Fibroblast of villous mesenchyme (primary cell): ENCODE measurements around the gene NIN. TPM values are rescaled to one million over a fixed set of nuclear protein-coding genes. Genes with fewer than 3 reads are reported as not detected.

ENCODE experiments used
- DNase-seq: peaks from one replicate; pipeline ENCODE4 v3.0.0-alpha.2; 2010; ENCODE audit warnings: low read depth
- H3K4me3 ChIP-seq: 2 replicates; pipeline ENCODE4 v1.5.1; 2011; ENCODE audit warnings: low read depth, mild to moderate bottlenecking, low read length
- total RNA-seq: library from RNA; depleted of rRNA; stranded (reverse); fragments of >200 nt; gene quantifications from 2 replicates; pipeline ENCODE4 v1.2.3, GENCODE V29; 2012
- TF ChIP-seq, protein P1 (sequence below): IDR thresholded peaks from 2 replicates; pipeline ENCODE4 v1.5.1; 2012; ENCODE audit warnings: low read depth, mild to moderate bottlenecking, low read length; ENCODE audit not compliant: insufficient read depth

Gene NIN
- total RNA-seq, 1 donor = 29.8 TPM

- no peak for DNase-seq
- TF ChIP-seq, protein P1, sequence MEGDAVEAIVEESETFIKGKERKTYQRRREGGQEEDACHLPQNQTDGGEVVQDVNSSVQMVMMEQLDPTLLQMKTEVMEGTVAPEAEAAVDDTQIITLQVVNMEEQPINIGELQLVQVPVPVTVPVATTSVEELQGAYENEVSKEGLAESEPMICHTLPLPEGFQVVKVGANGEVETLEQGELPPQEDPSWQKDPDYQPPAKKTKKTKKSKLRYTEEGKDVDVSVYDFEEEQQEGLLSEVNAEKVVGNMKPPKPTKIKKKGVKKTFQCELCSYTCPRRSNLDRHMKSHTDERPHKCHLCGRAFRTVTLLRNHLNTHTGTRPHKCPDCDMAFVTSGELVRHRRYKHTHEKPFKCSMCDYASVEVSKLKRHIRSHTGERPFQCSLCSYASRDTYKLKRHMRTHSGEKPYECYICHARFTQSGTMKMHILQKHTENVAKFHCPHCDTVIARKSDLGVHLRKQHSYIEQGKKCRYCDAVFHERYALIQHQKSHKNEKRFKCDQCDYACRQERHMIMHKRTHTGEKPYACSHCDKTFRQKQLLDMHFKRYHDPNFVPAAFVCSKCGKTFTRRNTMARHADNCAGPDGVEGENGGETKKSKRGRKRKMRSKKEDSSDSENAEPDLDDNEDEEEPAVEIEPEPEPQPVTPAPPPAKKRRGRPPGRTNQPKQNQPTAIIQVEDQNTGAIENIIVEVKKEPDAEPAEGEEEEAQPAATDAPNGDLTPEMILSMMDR = no peak
- H3K4me3 ChIP-seq = no peak overlapping the region
Measured at GRCh38 chr14:50757702-50758101, 73.3 kb downstream of the NIN start.

DNA sequence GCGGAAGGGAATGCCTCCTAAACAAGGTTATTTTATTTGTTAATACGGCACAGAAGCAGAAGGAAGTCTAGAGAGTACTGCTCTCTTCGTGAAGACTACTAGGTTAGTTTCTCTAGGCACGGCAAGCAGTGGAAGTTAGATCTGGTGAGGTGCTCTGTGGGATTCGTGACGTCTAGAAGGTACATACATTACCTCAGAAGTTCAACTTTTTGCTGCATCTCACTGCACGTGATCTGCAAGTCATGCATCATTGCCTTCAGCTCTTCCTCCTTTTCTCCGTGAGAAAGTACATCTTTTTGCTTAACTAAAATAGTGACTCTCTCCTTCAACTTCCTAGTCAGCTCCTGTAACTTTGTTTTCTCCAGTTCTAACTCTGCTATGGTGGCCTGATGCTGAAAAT, 74.7 kb downstream of the NIN start:
- no peak overlapping the region for H3K4me3 ChIP-seq
- DNase-seq = no peak
- TF ChIP-seq, protein P1 = no peak

- no peak overlapping the region for H3K4me3 ChIP-seq
- TF ChIP-seq, protein P1 = no peak
- no peak for DNase-seq
Measured at GRCh38 chr14:50750323-50750722, 80.6 kb downstream of the NIN start.

DNA sequence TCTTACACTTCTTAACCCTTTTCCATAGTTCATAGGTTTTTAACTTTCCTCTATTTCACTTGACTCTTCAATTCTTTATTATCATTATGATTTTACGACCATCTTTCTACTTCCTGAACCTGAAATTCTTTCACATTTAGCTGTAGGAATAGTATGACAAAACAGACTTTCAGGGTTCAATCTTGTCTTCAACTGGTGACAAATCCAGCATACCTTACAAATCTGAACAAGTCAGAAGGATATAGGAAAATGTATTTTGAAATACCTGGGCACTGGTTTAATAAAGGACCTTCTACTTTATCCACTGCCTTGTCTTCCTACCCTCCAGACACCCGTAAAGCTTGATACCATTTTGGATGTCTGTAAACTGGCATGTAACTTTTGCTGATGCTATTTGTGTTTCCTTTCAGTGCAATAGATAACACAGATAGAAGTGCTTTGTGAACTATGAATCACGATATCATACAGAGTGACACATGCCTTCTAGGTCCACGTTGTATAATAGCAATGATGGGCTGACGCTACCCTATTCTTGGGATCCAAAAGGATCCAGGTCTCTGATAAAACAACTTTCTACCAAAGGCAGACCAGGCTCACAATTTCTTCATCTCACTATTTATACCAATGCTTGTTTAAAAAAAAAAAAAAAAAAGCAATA, 85.4 kb downstream of the NIN start:
- no peak overlapping the region for H3K4me3 ChIP-seq
- DNase-seq = no peak
- TF ChIP-seq, protein P1 = no peak

DNA sequence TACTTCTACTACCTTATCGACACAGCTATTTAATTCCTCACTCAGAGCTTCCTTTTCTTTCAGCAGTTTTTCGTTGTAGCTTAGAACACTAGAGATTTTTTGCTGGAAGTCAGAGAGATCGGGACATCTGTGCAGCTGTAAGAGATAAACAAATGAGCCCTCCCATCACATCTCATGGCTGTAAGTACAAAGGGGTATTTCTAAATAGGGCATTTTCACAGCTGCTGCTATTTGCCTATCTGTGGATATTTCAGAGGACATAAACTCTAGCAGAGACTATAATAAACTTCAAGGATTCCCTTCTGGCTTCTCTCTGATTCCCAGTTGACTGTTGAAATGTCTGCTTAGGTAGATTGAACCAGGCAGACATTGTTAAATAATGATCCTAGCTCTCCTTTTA, 86.7 kb downstream of the NIN start:
- no peak overlapping the region for H3K4me3 ChIP-seq
- TF ChIP-seq, protein P1 = no peak
- DNase-seq = peak; percentile 68

DNA sequence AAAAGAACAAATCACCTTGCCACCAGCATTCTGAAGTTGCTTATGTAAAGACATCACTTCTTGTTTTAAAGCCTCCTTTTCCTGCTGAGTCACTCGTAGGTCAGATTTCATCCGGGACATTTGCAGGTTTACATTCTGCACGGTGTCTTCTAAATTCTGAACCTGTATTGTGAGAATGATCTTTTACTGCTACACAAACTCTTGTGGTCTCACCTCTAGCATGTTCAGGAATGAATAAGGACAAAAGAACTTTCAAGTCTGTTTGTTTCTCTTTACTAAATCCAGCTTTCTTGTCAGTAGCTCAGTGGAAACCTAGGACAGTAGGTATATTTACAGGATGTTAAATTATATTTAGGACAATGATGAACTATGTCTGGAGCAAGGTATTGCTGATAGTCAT, 89.4 kb downstream of the NIN start:
- H3K4me3 ChIP-seq = no peak overlapping the region
- TF ChIP-seq, protein P1 = no peak
- DNase-seq = peak; percentile 59

- H3K4me3 ChIP-seq = no peak overlapping the region
- TF ChIP-seq, protein P1 = no peak
- DNase-seq = peak; percentile 44
Measured at GRCh38 chr14:50740856-50741255, 90.1 kb downstream of the NIN start.
